SK-N-SH (cell line): ENCODE measurements around the gene OR5M10.

Experiments used
- CTCF ChIP-seq: fragments of 200-600 bp; sonication (generic); IDR thresholded peaks from 2 replicates; pipeline ENCODE4 v1.6.1; 2017; ENCODE audit warnings: antibody characterized with exemption, mild to moderate bottlenecking, moderate library complexity
- GABPA ChIP-seq: IDR thresholded peaks from 2 replicates; pipeline ENCODE4 v1.4.0; 2012; ENCODE audit warnings: low read depth, mild to moderate bottlenecking
- JUND ChIP-seq: IDR thresholded peaks from 2 replicates; pipeline ENCODE4 v1.4.0; 2012
- MXI1 ChIP-seq: IDR thresholded peaks from 2 replicates; pipeline ENCODE4 v1.6.1; 2012; ENCODE audit warnings: mild to moderate bottlenecking, low read depth, low read length, improper control_type of control experiment
- NRF1 ChIP-seq: IDR thresholded peaks from 2 replicates; pipeline ENCODE4 v1.6.1; 2012; ENCODE audit warnings: low read depth, mild to moderate bottlenecking, low read length
- POLR2AphosphoS5 ChIP-seq: IDR thresholded peaks from 2 replicates; pipeline ENCODE4 v1.6.1; 2012; ENCODE audit warnings: low read depth, low read length
- SMC3 ChIP-seq: IDR thresholded peaks from 2 replicates; pipeline ENCODE4 v1.6.1; 2012; ENCODE audit warnings: low read depth, low read length, improper control_type of control experiment
- TEAD4 ChIP-seq: IDR thresholded peaks from 2 replicates; pipeline ENCODE4 v1.4.0; 2012; ENCODE audit warnings: mild to moderate bottlenecking, borderline replicate concordance; ENCODE audit not compliant: insufficient read depth
- TF ChIP-seq, protein P1 (sequence below): IDR thresholded peaks from 2 replicates; pipeline ENCODE4 v1.4.0; 2012; ENCODE audit warnings: low read depth

- no peak for TF ChIP-seq CTCF
- TF ChIP-seq, protein P1, sequence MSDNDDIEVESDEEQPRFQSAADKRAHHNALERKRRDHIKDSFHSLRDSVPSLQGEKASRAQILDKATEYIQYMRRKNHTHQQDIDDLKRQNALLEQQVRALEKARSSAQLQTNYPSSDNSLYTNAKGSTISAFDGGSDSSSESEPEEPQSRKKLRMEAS = no peak
- no peak for TF ChIP-seq MXI1
- TF ChIP-seq SMC3 = no peak
- TF ChIP-seq POLR2AphosphoS5 = no peak
- TF ChIP-seq GABPA = no peak
- no peak for TF ChIP-seq NRF1
- TF ChIP-seq TEAD4 = no peak
- TF ChIP-seq JUND = no peak
Measured at GRCh38 chr11:56577621-56578020, at the start of gene OR5M10.
